NCI-H2227 (cell line): Measurements from ENCODE around the gene CDC42BPA.
A peak's percentile ranks its signal among the peaks of the same experiment; 100 is the strongest.
"Not testable (repeated sequence)": the region's sequence is repeated elsewhere in the genome, so short reads cannot be mapped to it uniquely, and the experiment has no call there.

Experiments used
- DNase-seq: peaks from one replicate; lab custom pipeline; 2025; ENCODE audit not compliant: unreplicated experiment; lab: John Stamatoyannopoulos, UW

Gene CDC42BPA

GRCh38 chr1:226999579-226999978, 318.7 kb downstream of the CDC42BPA start:
- DNase-seq = not testable (repeated sequence)

- no peak for DNase-seq
Measured at GRCh38 chr1:226995365-226996332, 322.6 kb downstream of the CDC42BPA start.

- DNase-seq = no peak
Measured at GRCh38 chr1:226994586-226995364, 323.5 kb downstream of the CDC42BPA start.

GRCh38 chr1:226993814-226994585, 324.3 kb downstream of the CDC42BPA start:
- DNase-seq = no peak

GRCh38 chr1:226991920-226992319, 326.4 kb downstream of the CDC42BPA start:
- no peak for DNase-seq

- peak; percentile 41 for DNase-seq
Measured at GRCh38 chr1:226990133-226990716, 328.1 kb downstream of the CDC42BPA start.

- no peak for DNase-seq
Measured at GRCh38 chr1:226989085-226989920, 329.0 kb downstream of the CDC42BPA start.

GRCh38 chr1:226988334-226988666, 330.0 kb downstream of the CDC42BPA start:
- no peak for DNase-seq

GRCh38 chr1:226987623-226988333, 330.5 kb downstream of the CDC42BPA start:
- no peak for DNase-seq

GRCh38 chr1:226987179-226987536, 331.1 kb downstream of the CDC42BPA start:
- no peak for DNase-seq

GRCh38 chr1:226986496-226987178, 331.7 kb downstream of the CDC42BPA start:
- no peak for DNase-seq

- DNase-seq = no peak
Measured at GRCh38 chr1:226985839-226986463, 332.3 kb downstream of the CDC42BPA start.

- no peak for DNase-seq
Measured at GRCh38 chr1:226985239-226985838, 333.0 kb downstream of the CDC42BPA start.

- DNase-seq = no peak
Measured at GRCh38 chr1:226984521-226985238, 333.6 kb downstream of the CDC42BPA start.

- no peak for DNase-seq
Measured at GRCh38 chr1:226983992-226984364, 334.3 kb downstream of the CDC42BPA start.

GRCh38 chr1:226983247-226983991, 334.9 kb downstream of the CDC42BPA start:
- DNase-seq = no peak
